Fibroblast of pulmonary artery (primary cell): ENCODE data around the gene INA.

ENCODE experiments used
- DNase-seq: peaks from one replicate; pipeline ENCODE4 v3.0.0-alpha.2; 2010; ENCODE audit warnings: low read depth
- H3K4me3 ChIP-seq: replicated peaks from 2 replicates; pipeline ENCODE4 v1.5.1; 2011; ENCODE audit warnings: low read depth, mild to moderate bottlenecking, control low read depth, low read length, moderate library complexity
- CTCF ChIP-seq: IDR thresholded peaks from 2 replicates; pipeline ENCODE4 v1.5.1; 2011; ENCODE audit warnings: mild to moderate bottlenecking, control low read depth, low read length, inconsistent platforms; ENCODE audit errors: missing control alignments

The INA gene

DNA sequence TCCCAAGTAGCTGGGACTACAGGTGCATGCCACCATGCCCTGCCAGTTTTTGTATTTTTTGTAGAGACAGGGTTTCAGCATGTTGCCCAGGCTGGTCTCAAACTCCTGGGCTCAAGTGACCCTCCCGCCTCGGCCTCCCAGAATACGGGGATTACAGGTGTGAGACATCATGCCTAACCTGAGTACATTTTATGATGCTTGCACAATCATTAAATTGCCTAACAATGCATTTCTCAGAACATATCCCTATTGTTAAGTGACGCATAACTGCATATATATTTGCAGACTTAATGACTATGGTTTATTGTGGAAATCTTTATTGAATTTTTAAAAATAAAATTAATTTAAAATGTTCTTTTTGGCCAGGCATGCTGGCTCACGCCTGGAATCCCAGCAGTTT, 30.7 kb downstream of the INA start:
- no peak overlapping the region for H3K4me3 ChIP-seq
- TF ChIP-seq CTCF, result no peak
- no peak for DNase-seq

GRCh38 chr10:103310197-103310596, 33.3 kb downstream of the INA start:
- DNase-seq, result no peak
- no peak overlapping the region for H3K4me3 ChIP-seq
- TF ChIP-seq CTCF, result no peak

GRCh38 chr10:103316087-103316486, 39.1 kb downstream of the INA start:
- no peak for TF ChIP-seq CTCF
- no peak for DNase-seq
- H3K4me3 ChIP-seq, result no peak overlapping the region

- TF ChIP-seq CTCF, result no peak
These were observed 51.0 kb downstream of the INA start for GRCh38 chr10:103327906-103328305.

GRCh38 chr10:103333934-103334520, 57.1 kb downstream of the INA start:
- TF ChIP-seq CTCF, result peak; percentile 69
- peak; percentile 48 for DNase-seq
- no peak overlapping the region for H3K4me3 ChIP-seq

More at GRCh38 chr10:103327906-103328305, 51.0 kb downstream of the INA start:
- H3K4me3 ChIP-seq, result no peak overlapping the region
- DNase-seq, result no peak

DNA sequence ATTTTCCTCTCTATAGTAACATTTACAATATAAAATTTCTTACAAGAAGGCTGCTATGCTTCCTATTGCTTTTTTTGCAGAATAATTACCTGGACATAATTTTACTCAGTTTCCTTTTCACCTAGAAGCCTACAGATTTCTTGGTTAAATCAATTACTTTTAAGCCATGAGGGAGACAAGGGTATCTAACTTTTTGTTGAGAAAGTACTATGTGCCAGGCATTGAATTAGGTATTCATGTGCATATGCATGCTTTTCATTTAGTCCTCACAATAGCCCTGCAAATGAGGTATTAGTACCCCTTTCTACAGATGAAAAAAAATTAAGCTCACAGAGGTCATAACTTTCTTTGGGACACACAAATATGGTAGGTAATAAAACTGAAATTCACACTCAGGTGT, 57.6 kb downstream of the INA start:
- TF ChIP-seq CTCF, result no peak

DNA sequence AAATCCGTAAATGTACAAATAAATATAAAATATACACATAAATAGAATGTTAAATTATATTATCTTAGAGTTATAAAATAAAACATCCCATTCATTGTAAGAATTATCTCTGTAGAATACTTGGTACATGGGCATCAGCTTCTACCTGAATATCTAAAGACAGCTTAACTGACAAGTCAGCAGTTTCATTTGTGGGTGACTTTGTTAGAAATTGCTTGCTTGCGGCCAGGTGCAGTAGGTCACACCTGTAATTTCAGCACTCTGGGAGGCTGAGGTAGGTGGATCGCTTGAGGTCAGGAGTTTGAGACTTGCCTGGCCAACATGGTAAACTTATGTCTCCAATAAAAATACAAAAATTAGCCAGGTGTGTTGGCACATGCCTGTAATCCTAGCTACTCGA, 59.4 kb downstream of the INA start:
- no peak for DNase-seq
- no peak overlapping the region for H3K4me3 ChIP-seq
- no peak for TF ChIP-seq CTCF

More for the DNA sequence above, 57.6 kb downstream of the INA start:
- no peak overlapping the region for H3K4me3 ChIP-seq
- DNase-seq, result no peak
